HEK293 (cell line): ENCODE results near the gene SPIB.

ENCODE experiments used
- CTCF ChIP-seq: fragments of 450-650 bp; formaldehyde crosslinking; IDR thresholded peaks from 2 replicates; pipeline ENCODE4 v1.5.1; 2016; ENCODE audit warnings: missing biosample characterization, missing genetic modification characterization
- FEZF1 ChIP-seq: fragments of 450-650 bp; formaldehyde crosslinking; IDR thresholded peaks from 2 replicates; pipeline ENCODE4 v1.5.1; 2016; ENCODE audit warnings: missing biosample characterization, missing genetic modification characterization
- HOXC10 ChIP-seq: sonication (generic); formaldehyde crosslinking; IDR thresholded peaks from 2 replicates; pipeline ENCODE4 v1.8.1; 2023; ENCODE audit warnings: mild to moderate bottlenecking, missing genetic modification reagents
- TCF7L2 ChIP-seq: IDR thresholded peaks from 2 replicates; pipeline ENCODE4 v1.6.1; 2011; ENCODE audit warnings: low read depth, mild to moderate bottlenecking, inconsistent platforms, low read length, moderate library complexity, borderline replicate concordance
- TSHZ1 ChIP-seq: fragments of 450-650 bp; formaldehyde crosslinking; IDR thresholded peaks from 2 replicates; pipeline ENCODE4 v1.5.1; 2016; ENCODE audit warnings: missing biosample characterization, missing genetic modification characterization, borderline replicate concordance
- ZBTB11 ChIP-seq: fragments of 450-650 bp; formaldehyde crosslinking; conservative IDR thresholded peaks from 2 replicates; pipeline ENCODE4 v1.5.1; 2016; ENCODE audit warnings: low read depth, missing biosample characterization, missing genetic modification characterization
- ZNF175 ChIP-seq: fragments of 450-650 bp; formaldehyde crosslinking; IDR thresholded peaks from 2 replicates; pipeline ENCODE4 v1.5.1; 2016; ENCODE audit warnings: missing biosample characterization, missing genetic modification characterization
- ZNF211 ChIP-seq: fragments of 450-650 bp; formaldehyde crosslinking; IDR thresholded peaks from 2 replicates; pipeline ENCODE4 v1.5.1; 2016; ENCODE audit warnings: low read depth, missing biosample characterization, missing genetic modification characterization
- ZNF311 ChIP-seq: fragments of 450-650 bp; formaldehyde crosslinking; IDR thresholded peaks from 2 replicates; pipeline ENCODE4 v1.5.1; 2017; ENCODE audit warnings: missing biosample characterization, missing genetic modification characterization, borderline replicate concordance

- TF ChIP-seq TSHZ1 (tag by site-specific recombination): no peak
- no peak for TF ChIP-seq ZNF211 (tag by site-specific recombination)
- no peak for TF ChIP-seq ZNF175 (tag by site-specific recombination)
- peak; percentile 36 for TF ChIP-seq FEZF1 (tag by site-specific recombination)
- TF ChIP-seq TCF7L2: no peak
- TF ChIP-seq HOXC10 (CRISPR knock-in tag): no peak
- TF ChIP-seq CTCF: 0 out of 2 replicates have a peak, but pooled peaks have one; percentile 8
- peak; percentile 99 for TF ChIP-seq ZBTB11
- TF ChIP-seq ZNF311 (tag by site-specific recombination): no peak
Measured at GRCh38 chr19:50376166-50377050, 42.3 kb upstream of the SPIB start, which contains the start of gene NR1H2.
